ENCODE measurements around the gene PRKCA.

- TF ChIP-seq, protein P1, sequence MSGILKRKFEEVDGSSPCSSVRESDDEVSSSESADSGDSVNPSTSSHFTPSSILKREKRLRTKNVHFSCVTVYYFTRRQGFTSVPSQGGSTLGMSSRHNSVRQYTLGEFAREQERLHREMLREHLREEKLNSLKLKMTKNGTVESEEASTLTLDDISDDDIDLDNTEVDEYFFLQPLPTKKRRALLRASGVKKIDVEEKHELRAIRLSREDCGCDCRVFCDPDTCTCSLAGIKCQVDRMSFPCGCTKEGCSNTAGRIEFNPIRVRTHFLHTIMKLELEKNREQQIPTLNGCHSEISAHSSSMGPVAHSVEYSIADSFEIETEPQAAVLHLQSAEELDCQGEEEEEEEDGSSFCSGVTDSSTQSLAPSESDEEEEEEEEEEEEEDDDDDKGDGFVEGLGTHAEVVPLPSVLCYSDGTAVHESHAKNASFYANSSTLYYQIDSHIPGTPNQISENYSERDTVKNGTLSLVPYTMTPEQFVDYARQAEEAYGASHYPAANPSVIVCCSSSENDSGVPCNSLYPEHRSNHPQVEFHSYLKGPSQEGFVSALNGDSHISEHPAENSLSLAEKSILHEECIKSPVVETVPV (CRISPR knock-in tag; IDR thresholded peaks at IDR 0.05) = no peak
- TF ChIP-seq ISL1 (CRISPR knock-in tag; IDR thresholded peaks at IDR 0.05) (no peak), TCF4 (CRISPR knock-in tag; IDR thresholded peaks at IDR 0.05; ENCODE audit: borderline replicate concordance) (no peak), ZFP3 (CRISPR knock-in tag; IDR thresholded peaks at IDR 0.05) (no peak)
- TF ChIP-seq, protein P2, sequence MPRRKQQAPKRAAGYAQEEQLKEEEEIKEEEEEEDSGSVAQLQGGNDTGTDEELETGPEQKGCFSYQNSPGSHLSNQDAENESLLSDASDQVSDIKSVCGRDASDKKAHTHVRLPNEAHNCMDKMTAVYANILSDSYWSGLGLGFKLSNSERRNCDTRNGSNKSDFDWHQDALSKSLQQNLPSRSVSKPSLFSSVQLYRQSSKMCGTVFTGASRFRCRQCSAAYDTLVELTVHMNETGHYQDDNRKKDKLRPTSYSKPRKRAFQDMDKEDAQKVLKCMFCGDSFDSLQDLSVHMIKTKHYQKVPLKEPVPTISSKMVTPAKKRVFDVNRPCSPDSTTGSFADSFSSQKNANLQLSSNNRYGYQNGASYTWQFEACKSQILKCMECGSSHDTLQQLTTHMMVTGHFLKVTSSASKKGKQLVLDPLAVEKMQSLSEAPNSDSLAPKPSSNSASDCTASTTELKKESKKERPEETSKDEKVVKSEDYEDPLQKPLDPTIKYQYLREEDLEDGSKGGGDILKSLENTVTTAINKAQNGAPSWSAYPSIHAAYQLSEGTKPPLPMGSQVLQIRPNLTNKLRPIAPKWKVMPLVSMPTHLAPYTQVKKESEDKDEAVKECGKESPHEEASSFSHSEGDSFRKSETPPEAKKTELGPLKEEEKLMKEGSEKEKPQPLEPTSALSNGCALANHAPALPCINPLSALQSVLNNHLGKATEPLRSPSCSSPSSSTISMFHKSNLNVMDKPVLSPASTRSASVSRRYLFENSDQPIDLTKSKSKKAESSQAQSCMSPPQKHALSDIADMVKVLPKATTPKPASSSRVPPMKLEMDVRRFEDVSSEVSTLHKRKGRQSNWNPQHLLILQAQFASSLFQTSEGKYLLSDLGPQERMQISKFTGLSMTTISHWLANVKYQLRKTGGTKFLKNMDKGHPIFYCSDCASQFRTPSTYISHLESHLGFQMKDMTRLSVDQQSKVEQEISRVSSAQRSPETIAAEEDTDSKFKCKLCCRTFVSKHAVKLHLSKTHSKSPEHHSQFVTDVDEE (CRISPR knock-in tag; IDR thresholded peaks at IDR 0.05) = no peak
Observed at GRCh38 chr17:66638707-66639479, 336.5 kb downstream of the PRKCA start.
